Keratinocyte (primary cell): ENCODE results near the gene STK4.

Experiments used
- EZH2 ChIP-seq: IDR thresholded peaks from one replicate; pipeline ENCODE4 v1.6.1; 2012; ENCODE audit warnings: inconsistent platforms, mild to moderate bottlenecking, low read length, moderate library complexity
- TF ChIP-seq, protein P1 (sequence below), 3 experiments: IDR thresholded peaks in 1 of 3; conservative IDR thresholded peaks in 1 of 3; optimal IDR thresholded peaks in 1 of 3; 2 replicates in 2 of 3; 3 replicates in 1 of 3; pipeline versions ENCODE3 to v1.5.1; 2011; ENCODE audit warnings: low read length in 3 of 3, mild to moderate bottlenecking in 3 of 3, moderate library complexity in 2 of 3, control low read depth in 1 of 3, inconsistent platforms in 1 of 3; ENCODE audit not compliant: insufficient read depth in 2 of 3; ENCODE audit errors: extremely low read depth in 1 of 3

DNA sequence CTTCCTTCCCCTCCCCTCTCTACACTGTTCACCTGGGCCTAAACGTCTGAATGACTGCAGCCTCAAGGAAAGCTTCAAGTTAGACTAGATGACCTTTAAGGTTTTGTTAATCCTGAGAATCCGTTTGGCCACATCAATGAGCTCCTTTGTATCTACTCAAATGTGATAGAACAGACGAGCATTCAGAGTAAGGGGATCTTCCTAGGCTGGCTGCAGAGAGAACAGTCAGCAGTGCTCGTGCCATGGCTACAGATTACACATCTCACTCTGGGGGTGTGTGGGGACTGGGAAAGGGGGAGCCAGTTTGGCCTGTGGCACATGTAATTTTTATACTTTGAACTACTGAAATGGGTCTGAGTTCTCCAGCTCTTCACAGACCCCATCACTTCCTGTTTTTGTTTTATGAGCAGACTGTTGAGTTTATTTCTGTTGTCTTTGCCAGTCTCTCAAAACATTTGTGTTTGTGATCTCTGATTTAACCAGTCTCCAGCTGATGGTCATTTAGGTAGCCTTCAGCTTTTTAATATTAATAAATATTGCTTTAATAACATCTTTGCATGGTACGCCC is 83.7 kb downstream of the STK4 start:
- TF ChIP-seq, protein P1, sequence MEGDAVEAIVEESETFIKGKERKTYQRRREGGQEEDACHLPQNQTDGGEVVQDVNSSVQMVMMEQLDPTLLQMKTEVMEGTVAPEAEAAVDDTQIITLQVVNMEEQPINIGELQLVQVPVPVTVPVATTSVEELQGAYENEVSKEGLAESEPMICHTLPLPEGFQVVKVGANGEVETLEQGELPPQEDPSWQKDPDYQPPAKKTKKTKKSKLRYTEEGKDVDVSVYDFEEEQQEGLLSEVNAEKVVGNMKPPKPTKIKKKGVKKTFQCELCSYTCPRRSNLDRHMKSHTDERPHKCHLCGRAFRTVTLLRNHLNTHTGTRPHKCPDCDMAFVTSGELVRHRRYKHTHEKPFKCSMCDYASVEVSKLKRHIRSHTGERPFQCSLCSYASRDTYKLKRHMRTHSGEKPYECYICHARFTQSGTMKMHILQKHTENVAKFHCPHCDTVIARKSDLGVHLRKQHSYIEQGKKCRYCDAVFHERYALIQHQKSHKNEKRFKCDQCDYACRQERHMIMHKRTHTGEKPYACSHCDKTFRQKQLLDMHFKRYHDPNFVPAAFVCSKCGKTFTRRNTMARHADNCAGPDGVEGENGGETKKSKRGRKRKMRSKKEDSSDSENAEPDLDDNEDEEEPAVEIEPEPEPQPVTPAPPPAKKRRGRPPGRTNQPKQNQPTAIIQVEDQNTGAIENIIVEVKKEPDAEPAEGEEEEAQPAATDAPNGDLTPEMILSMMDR (optimal IDR thresholded peaks at IDR 0.05 in 1 of 3, IDR thresholded peaks at IDR 0.05 in 1 of 3, conservative IDR thresholded peaks at IDR 0.05 in 1 of 3; ENCODE audit: extremely low read depth in 1 of 3, insufficient read depth in 2 of 3, low read length in 3 of 3): no peak
- TF ChIP-seq EZH2: no peak
